D341Med (cell line): Measurements from ENCODE around the gene ACTR8.

Source experiments
- DNase-seq: peaks from one replicate; pipeline ENCODE4 v3.0.0; 2012; ENCODE audit warnings: low spot score

ACTR8 gene

GRCh38 chr3:53863145-53863544 is 18.8 kb downstream of the ACTR8 start:
- DNase-seq: no peak

DNA sequence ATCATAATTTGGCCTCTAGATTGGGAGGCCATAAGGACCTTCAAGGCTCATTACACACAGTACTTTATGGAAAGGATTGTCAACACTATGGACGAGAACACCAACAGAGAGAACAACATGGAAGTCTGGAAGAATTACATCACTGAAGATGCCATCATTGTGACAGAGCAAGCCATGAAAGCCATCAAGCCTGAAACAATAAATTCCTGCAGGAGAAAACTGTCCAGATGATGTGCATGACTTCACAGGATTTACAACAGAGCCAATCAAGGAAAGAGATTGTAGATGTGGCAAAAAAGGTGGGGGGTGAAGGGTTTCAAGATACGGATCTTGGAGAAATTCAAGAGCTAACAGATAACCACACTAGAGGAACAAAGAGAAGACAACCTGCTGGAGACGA is 19.7 kb downstream of the ACTR8 start:
- no peak for DNase-seq

- no peak for DNase-seq
Measured at GRCh38 chr3:53860196-53860595, 21.8 kb downstream of the ACTR8 start.

DNA sequence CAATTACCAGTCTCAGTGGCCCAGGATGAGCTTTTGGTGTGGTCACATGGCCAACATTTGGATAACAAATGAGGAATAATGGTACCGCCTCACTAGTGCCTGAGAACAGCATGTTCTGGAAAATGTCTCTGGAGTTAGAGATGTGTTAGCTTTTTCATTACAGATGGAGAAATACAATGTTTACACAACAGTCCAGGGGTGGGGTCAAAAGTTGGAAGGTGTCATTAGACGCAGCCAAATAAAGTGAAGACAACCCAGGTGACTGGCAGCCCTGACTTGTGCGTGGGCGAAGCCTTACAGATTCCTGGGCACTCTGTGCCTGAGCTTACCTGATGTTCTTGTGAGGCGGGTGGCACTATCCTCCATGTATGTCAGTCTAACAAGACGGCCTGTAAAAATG is 22.8 kb downstream of the ACTR8 start:
- DNase-seq: no peak

- DNase-seq: no peak
Measured at GRCh38 chr3:53858096-53858741, 23.7 kb downstream of the ACTR8 start.

- no peak for DNase-seq
Measured at GRCh38 chr3:53856964-53857363, 25.0 kb downstream of the ACTR8 start.

GRCh38 chr3:53850895-53851294 is 31.1 kb downstream of the ACTR8 start:
- no peak for DNase-seq

- no peak for DNase-seq
Measured at GRCh38 chr3:53849916-53850315, 32.0 kb downstream of the ACTR8 start.

DNA sequence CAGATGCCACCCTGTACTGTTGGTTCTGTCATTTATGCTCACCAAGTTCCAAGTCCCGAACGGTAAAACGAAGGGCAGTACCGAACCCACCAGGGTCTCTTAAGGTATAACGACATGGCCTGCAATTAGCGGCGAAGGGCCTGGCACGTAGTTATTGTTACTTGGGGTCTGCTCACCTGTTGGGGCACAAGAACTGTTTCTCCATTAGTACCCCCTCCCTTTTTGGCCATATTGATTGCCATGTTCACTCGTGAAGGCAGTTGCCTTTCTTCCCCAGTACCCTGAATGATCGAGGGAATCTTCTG is 35.1 kb downstream of the ACTR8 start:
- DNase-seq: no peak

DNA sequence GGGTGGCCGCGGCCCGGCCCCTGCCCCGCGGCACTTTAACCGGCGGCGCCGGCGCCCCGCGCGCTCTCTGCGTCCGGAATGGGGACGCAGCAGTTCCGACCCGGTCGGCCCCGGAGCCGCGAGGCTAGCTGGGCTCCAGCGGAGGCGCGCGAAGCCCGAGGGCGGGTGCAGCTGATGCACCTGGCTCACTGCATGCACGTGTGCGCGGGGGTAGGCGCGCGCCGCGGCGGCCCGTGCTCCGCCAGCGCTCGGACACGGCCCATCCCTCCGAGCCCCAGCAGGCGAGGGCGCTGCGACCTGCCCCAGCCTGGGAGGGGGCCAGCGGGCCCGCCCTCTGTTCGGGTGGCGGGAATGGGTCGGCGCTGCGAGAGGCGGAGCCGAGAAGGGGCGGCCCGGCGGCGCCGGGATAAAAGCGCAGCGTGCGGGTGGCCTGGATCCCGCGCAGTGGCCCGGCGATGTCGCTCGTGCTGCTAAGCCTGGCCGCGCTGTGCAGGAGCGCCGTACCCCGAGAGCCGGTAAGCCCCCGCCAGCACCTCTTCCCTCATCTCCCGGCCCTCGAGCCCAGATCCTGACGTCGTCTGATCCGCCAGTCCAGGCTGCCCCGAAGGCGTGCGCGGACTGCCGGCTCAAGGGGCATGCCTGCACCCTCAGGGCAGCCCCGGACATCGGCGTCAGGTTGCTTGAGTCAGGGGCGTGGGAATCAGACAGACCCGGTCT is 35.7 kb downstream of the ACTR8 start, which contains the start of the genes CHDH and IL17RB:
CHDH (minus strand) TSS at position 286 of the 717 bp plus-strand sequence. CDS start 22,411 bp downstream, outside the sequence.
IL17RB (plus strand) TSS at position 435 of the 717 bp plus-strand sequence; CDS start at position 456, 21 bp downstream.
- DNase-seq: peak; percentile 76

DNA sequence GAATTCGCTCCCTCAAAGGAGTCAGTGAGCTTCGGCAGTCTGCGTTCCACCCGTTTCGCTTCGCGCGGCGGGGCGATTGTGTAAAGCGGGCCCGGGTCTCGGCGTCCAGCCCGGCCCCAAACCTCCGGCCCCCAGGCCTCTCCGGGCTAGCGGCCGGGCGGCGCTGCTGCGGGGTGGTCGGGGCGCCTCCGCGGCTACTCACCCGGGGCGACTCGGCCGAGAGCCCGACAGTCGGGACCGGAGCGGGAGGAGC is 36.1 kb downstream of the ACTR8 start:
- DNase-seq: no peak

- DNase-seq: no peak
Measured at GRCh38 chr3:53845103-53845880, 36.7 kb downstream of the ACTR8 start.

- DNase-seq: no peak
Measured at GRCh38 chr3:53844262-53845102, 37.5 kb downstream of the ACTR8 start.

- DNase-seq: no peak
Measured at GRCh38 chr3:53843195-53844177, 38.5 kb downstream of the ACTR8 start.

- no peak for DNase-seq
Measured at GRCh38 chr3:53842436-53843194, 39.3 kb downstream of the ACTR8 start.

GRCh38 chr3:53841296-53841695 is 40.7 kb downstream of the ACTR8 start:
- peak; percentile 19 for DNase-seq

DNA sequence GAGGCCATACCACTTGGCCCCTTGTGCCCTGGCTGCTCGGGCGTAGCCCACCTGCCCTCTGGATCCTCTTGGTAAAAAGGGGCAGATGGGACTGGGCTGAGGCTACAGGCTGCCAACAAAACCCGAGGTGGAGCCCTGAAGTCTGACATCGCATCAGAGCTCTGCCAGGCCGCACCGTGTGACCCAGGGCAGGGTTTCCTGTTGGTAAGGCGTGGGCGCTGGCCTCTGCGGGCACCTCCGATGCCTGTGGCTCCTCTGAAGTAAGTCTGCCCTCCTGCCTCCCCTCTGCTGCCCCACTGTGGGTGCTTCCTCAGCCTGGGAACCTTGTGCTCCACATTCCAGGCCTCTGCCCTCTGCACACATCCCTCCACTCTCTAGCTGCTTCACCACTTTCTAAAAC is 44.6 kb downstream of the ACTR8 start:
- no peak for DNase-seq

DNA sequence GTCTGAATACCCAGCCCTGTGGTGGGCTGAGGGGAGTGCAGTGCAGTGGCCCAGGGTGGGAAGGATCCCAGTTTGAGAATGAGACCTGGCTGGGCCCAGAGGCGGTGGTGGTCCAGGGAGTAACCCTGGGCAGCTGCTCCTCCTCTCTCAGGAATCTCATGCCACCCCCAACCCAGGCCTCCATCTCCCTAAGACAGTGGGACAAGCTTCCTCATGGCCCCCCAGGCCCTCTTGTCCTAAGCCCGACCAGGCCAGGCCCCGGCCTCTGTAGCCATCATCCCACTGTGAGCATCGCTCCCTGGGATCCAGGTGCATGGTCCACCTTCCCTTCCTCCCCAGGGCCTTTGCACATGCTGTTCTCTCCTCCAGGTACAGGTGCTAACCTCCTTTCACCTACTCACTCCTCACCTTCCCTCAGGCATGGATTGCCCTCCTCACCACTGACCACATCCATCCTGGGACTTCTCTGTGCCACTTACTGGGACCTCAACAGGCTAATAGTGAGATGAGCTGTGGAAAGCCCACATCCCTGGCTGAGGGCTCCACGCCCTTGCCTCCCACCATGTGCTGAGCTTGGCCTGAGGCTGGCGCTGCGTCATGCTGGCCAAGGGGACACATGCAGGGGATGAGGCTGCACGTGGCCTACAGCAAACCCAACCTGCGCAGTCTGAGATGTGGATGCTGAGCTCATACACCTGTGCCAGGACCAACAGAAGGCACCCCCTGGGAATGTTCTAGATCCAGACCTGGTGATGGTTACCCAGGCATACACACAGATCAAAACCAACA is 45.7 kb downstream of the ACTR8 start:
- no peak for DNase-seq

DNA sequence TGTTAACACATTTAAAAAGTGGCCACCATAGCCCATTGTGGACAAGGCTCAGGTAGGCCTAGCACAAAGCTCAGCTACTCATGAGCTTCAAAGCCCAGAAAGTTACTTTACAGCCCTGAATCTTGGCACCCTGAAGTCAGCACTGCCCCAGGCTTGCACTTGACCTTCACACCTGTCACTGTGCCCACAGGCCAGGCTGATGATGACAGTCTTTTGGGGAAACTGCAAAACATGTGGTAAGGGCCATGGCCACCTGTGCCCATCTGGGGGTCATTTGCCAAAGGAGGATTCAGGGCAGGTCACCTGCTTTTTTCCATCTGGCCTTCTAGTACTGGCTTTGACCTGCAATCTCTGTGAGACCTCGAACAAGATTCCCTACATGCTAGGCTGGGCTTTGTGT is 46.7 kb downstream of the ACTR8 start:
- DNase-seq: no peak
